SIG-M5 treated with dmso at 0.1 percent for 504 hours (cell line): ENCODE data around the gene SDS.

Source experiments
- DNase-seq: peaks from one replicate; lab custom pipeline; 2025; ENCODE audit not compliant: unreplicated experiment; lab: John Stamatoyannopoulos, UW

Gene SDS

GRCh38 chr12:113401066-113402000 is 2.4 kb downstream of the SDS start:
- no peak for DNase-seq

DNA sequence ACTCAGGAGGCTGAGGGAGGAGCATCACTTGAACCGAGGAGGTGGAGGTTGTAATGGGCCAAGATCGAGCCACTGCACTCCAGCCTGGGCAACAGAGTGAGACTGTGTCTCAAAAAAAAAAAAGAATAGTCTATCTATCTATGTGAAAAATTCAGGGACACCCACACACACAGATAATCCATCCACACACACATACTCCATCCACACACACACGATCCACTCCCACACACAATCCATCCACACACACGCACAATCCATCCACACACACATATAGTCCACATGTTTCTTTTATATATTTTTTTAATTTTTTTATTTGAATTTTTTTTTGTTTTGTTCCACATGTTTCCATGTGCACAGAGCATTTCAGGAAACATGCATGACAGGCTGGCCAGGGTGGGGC is 3.3 kb downstream of the SDS start:
- DNase-seq: no peak

DNA sequence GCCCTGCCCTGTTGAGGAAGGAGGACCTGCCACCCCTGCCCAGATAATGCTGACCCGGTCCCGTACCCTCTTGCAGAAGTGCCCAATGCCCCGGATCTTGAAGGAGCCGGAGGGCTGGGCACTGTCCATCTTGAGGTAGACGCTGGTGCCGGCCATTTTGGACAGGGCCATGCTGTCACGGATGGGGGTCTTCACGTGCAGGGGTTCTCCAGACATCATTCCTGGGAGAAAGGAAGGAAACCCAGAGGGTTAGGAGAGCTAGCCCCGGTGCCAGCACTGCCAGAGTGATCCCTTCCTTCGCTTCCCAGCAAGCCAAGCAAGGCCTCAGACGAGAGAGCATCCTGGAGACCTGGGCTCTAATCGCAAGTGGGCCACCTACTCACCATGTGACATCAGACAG is 4.2 kb downstream of the SDS start:
- DNase-seq: no peak

- no peak for DNase-seq
These were observed 5.1 kb downstream of the SDS start for GRCh38 chr12:113398346-113399290.

- no peak for DNase-seq
These were observed 6.0 kb downstream of the SDS start for GRCh38 chr12:113397497-113398197.

GRCh38 chr12:113396828-113397496 is 6.7 kb downstream of the SDS start:
- DNase-seq: no peak

DNA sequence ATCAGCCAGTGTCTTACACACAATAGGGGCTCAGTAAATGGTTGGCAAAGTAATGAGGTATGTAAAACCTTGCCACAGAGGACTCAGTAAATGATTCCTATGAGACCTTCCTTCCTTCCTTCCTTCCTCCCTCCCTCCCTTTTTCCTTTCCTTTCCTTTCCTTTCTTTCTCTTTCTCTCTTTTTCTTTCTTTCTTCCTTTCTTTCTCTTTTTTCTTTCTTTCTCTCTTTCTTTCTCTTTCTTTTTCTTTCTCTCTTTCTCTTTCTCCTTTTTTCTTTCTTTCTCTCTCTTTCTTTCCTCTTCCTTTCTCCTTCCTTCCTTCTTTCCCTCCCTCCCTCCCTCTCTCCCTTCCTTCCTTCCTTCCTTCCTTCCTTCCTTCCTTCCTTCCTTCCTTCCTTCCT is 7.5 kb downstream of the SDS start:
- DNase-seq: no peak

DNA sequence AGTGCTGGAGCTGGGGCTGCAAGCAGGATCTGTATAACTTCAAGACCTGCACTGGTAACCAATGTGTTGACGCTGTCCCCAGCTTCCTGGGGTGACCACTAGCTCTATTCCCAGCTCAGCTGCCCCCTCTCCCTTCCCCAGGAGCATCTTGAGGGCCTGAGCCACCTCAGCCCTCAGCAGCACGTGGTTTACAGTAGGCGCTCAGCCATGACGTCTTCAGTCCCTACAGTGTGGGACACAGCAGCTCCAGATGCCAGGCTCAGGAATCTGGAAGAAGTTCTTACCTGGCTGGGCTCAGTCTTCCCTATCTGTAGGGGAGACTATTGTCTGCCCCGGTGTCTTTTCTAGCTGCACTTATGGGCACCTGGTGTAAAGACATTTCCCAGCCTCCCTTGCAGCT is 8.6 kb downstream of the SDS start:
- no peak for DNase-seq

DNA sequence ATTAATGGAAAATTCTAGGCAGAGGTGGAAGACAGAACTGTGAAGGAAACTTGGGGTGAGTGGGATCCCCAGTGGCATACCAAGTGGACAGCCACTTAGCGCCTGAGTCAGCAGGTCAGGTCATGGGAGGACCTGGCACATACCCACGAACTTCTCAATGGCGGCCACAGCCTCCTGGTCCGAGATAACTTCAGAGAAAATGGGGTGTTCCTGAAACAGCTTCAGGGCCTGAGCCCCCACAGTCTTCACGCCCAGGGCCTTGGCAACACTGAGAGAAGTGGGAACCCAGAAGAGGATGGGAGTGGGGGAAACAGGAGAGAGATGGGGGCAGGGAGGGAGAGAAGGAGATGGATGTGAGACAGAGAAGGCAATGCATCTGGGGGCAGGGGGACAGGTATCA is 9.9 kb downstream of the SDS start:
- no peak for DNase-seq

DNA sequence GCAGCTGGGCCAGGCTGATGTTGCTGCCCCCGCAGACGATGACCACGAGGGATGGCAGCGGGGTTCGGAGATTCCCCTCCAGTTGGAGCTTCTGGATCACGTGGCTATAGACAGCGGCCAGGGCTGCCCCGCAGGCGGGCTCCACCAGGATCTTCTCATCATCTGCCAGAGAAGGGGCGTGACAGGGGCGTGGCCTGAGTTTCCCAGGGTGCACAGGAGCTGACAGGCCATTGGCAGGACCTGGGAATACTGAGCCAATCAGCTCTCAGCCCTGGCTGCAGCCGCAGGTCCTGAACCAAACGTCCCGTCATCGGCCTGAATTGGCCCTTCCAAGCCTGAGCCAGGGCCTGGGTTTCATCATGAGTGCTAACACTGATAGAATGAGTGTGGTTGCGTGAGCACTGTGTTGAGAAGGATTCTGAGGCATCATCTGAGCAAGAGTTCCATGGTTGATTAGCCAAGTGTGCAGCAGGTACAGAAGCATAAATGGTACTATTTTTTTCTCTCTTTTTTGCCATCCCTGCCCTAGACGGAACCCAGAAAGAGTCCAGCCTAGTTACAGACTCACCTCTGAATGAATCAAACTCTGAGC is 10.6 kb downstream of the SDS start:
- DNase-seq: no peak

DNA sequence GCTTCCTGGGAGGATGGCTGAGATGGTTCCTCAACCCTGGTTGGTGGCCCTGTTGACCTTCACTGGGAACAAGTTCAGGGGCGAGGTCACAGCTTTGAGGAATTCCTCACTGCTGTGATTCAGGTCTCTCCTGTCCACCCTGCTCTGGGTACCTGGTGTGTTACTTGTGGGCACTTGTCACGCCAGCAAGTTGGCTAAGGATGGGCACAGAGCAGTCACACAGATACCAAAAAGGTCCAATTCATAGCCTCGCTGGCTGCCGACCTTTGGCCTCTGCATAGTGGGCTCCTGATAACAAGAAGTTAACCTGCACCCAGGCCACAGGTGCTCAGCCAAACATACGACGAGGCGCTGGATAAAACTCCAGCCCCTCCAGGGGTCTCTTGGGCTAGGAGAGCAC is 11.2 kb downstream of the SDS start:
- DNase-seq: no peak

GRCh38 chr12:113391650-113392337 is 11.9 kb downstream of the SDS start:
- no peak for DNase-seq

- no peak for DNase-seq
These were observed 12.5 kb downstream of the SDS start for GRCh38 chr12:113391145-113391544.

DNA sequence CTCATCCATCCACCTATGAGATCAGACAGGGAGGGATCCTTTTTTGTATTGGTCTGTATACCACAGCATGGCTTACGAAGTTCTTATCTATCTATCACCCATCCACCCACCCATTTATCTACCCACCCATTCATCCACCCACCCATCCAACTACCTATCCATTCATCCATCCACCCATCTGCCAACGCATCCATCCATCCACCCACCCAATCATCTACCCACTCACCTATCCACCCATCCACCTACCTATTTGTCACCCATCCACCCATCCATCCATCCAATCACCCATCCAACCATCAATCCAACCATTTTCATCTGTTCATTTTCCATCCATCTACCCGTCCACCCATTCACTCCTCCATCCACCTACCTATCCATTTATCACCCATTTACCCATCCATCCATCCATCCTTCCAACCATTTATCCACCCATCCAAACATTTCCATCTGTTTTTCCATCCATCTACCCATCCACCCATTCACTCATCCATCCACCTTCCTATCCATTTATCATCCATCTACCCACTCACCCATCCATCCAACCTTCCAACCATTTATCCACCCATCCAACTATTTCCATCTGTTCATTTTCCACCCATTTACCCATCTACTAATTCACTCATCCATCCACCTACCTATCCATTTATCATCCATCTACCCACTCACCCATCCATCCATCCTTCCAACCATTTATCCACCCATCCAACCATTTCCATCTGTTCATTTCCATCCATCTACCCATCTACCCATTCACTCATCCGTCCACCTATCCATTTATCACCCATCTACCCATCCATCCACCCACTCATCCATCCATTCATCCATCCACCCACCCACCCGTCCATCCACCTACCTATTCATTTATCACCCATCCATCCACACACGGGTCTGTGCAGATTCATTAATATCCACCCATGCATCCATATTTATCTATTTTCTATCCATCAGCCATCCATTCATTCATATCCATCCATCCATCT is 13.3 kb downstream of the SDS start:
- no peak for DNase-seq

DNA sequence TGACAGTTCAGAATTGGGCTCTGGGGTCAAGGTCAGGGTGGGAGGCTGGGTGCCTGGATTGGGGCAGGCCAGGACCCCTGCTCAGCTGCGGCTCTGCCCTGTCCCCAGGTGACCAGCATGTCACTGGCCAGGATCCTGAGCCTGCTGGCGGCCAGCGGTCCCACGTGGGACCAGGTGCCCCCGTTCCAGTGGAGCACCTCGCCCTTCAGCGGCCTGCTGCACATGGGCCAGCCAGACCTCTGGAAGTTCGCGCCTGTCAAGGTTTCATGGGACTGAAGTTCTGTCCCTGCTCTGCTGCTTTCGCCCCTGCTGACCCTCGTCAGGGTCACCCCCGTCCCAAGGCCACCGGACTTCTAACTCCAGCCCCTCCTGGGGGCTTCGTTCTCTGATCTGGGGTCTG is 15.3 kb downstream of the SDS start:
- no peak for DNase-seq

DNA sequence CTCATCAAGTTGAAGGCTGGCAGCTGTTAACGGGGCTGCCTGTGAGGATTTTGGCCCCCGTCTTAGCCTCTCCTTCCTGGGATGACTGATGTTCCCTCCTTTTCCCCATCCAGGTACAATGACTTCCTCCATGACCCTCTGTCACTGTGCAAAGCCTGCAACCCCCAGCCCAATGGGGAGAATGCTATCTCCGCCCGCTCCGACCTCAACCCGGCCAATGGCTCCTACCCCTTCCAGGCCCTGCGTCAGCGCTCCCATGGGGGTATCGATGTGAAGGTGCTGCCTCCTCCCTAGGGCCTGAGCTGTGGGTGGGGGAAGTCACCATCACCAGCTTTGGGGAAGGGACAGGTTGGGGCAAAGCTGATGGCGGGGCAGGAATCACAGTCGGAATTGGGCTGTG is 16.1 kb downstream of the SDS start:
- no peak for DNase-seq

DNA sequence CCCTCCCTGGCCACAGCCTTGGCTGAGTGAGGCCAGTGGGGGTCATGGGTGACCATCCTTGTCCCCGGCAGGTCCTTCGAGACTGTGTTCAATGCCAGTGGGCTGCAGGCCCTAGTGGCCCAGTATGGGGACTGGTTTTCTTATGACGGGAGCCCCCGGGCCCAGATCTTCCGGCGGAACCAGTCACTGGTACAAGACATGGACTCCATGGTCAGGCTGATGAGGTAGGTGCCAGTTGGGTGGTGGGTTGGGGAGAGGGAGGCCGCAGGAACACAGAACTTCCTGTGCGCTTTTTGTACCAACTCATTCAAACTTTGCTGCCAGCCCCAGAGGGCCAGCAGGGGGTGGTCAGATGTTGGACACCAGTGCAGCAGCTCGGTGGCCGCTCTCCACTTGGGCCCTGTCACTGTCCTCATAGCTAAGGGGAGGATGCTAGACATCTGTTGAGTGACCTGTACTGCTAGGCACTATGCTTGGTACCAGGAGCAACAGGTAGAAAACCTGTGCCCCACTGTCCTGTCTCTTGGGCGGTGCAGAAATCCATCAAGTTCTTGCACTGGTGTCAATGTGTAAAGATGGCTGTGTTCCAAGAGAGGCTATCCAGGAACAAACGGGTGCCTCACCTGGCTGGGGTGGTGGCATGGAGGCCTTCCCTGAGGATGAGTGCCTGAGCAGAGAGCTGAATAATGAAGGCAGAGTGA is 16.7 kb downstream of the SDS start:
- no peak for DNase-seq

- DNase-seq: no peak
These were observed 18.3 kb downstream of the SDS start for GRCh38 chr12:113385282-113385882.
